Measurements from ENCODE around the gene AGPAT3.

DNA sequence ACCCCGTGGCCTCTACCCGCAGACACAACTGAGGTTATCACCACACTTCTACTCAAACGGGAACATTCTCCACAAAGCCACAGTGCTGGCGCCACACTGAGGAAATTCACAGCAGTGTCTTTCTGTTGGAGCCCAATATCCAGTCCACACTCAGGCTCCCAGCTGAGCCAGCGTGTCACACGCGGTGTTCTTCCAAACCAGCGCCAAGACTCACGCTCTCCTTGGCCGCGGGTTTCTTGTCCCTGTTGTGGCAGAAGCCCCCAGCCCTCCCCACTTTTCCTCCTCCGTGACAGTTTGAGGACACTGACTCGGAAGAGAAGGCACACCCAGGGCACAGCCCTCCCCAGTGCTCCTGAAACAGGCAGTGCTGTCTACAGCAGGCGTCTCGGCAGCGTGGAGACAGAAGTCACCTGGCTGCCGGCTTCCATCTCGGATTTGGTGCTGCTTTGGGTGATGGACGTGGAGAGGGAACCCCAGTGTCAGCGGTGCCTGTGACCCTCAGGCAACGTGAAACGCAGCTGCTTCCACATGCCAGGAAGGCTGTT, 35.4 kb upstream of the AGPAT3 start:
- TF ChIP-seq EZH2 (IDR thresholded peaks at IDR 0.05): no peak
- TF ChIP-seq, protein P1, sequence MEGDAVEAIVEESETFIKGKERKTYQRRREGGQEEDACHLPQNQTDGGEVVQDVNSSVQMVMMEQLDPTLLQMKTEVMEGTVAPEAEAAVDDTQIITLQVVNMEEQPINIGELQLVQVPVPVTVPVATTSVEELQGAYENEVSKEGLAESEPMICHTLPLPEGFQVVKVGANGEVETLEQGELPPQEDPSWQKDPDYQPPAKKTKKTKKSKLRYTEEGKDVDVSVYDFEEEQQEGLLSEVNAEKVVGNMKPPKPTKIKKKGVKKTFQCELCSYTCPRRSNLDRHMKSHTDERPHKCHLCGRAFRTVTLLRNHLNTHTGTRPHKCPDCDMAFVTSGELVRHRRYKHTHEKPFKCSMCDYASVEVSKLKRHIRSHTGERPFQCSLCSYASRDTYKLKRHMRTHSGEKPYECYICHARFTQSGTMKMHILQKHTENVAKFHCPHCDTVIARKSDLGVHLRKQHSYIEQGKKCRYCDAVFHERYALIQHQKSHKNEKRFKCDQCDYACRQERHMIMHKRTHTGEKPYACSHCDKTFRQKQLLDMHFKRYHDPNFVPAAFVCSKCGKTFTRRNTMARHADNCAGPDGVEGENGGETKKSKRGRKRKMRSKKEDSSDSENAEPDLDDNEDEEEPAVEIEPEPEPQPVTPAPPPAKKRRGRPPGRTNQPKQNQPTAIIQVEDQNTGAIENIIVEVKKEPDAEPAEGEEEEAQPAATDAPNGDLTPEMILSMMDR (IDR thresholded peaks at IDR 0.05): no peak
